ENCODE data around the gene ENO2.
A peak's percentile ranks its signal among the peaks of the same experiment; 100 is the strongest.

The ENO2 gene

GRCh38 chr12:6935371-6936193 lies 21.2 kb downstream of the ENO2 start:
- DNase-seq, result no peak

- DNase-seq, result no peak
Measured at GRCh38 chr12:6936194-6936635, 21.8 kb downstream of the ENO2 start.

GRCh38 chr12:6936636-6937480 lies 22.5 kb downstream of the ENO2 start:
- no peak for DNase-seq

GRCh38 chr12:6937481-6938352 lies 23.3 kb downstream of the ENO2 start:
- peak; percentile 89 for DNase-seq

GRCh38 chr12:6938353-6939190 lies 24.2 kb downstream of the ENO2 start:
- DNase-seq, result no peak

GRCh38 chr12:6939191-6939540 lies 24.8 kb downstream of the ENO2 start:
- DNase-seq, result no peak

- DNase-seq, result no peak
Measured at GRCh38 chr12:6941267-6941666, 26.9 kb downstream of the ENO2 start.

GRCh38 chr12:6941782-6942181 lies 27.4 kb downstream of the ENO2 start:
- no peak for DNase-seq

- DNase-seq, result no peak
Measured at GRCh38 chr12:6942331-6942665, 27.9 kb downstream of the ENO2 start.

GRCh38 chr12:6943389-6943721 lies 29.0 kb downstream of the ENO2 start:
- DNase-seq, result peak; percentile 67

GRCh38 chr12:6943722-6944380 lies 29.5 kb downstream of the ENO2 start, which contains the start of the genes C12orf57 and RNU7-1:
Gene C12orf57, plus strand, starts transcription at chr12:6944022. Its CDS starts 100 bp downstream, at chr12:6944122.
Gene RNU7-1, plus strand, starts transcription at chr12:6943816.
- peak; percentile 55 for DNase-seq

GRCh38 chr12:6944381-6945186 lies 30.2 kb downstream of the ENO2 start:
- DNase-seq, result peak; percentile 79

- no peak for DNase-seq
Measured at GRCh38 chr12:6945613-6946012, 31.2 kb downstream of the ENO2 start.

- DNase-seq, result no peak
Measured at GRCh38 chr12:6946033-6946919, 31.9 kb downstream of the ENO2 start.

GRCh38 chr12:6946920-6947374 lies 32.6 kb downstream of the ENO2 start:
- DNase-seq, result no peak

GRCh38 chr12:6947615-6948014 lies 33.2 kb downstream of the ENO2 start:
- no peak for DNase-seq

GRCh38 chr12:6948873-6949594 lies 34.7 kb downstream of the ENO2 start:
- DNase-seq, result no peak

GRCh38 chr12:6950401-6950801 lies 36.0 kb downstream of the ENO2 start:
- DNase-seq, result no peak
